Activated B cell treated with CpG ODN at 0.5 μM for 24 hours (primary cell): ENCODE measurements around the gene FKBP3. TPM values are rescaled to one million over a fixed set of nuclear protein-coding genes. Genes with fewer than 3 reads are reported as not detected.

ENCODE experiments used
- ATAC-seq: fragments of 200-7000 bp; cut with Tn5 transposase; one replicate; pipeline ENCODE4 v1.10.0; 2021; ENCODE audit warnings: low read depth, mild to moderate bottlenecking, moderate library complexity
- CTCF ChIA-PET: fragments of 350-600 bp; sonication (Branson Sonifier 250); formaldehyde crosslinking; loops from one replicate; lab custom pipeline; 2021; ENCODE audit warnings: antibody characterized with exemption; lab: Charles Lee
- POLR2A ChIA-PET: fragments of 350-600 bp; sonication (Branson Sonifier 250); formaldehyde crosslinking; loops from one replicate; lab custom pipeline; 2021; ENCODE audit warnings: antibody characterized with exemption; lab: Charles Lee
- DNase-seq: peaks from one replicate; pipeline ENCODE4 v3.0.0; 2022
- H3K27ac Mint-ChIP-seq: one replicate; pipeline ENCODE4 v1.8.0; 2020; ENCODE audit warnings: mixed read lengths
- H3K27me3 Mint-ChIP-seq: one replicate; pipeline ENCODE4 v1.8.0; 2021; ENCODE audit warnings: mixed read lengths
- H3K36me3 Mint-ChIP-seq: one replicate; pipeline ENCODE4 v1.8.0; 2021; ENCODE audit warnings: low read depth, mixed read lengths
- H3K4me1 Mint-ChIP-seq: one replicate; pipeline ENCODE4 v1.8.0; 2021; ENCODE audit warnings: mixed read lengths
- H3K4me3 Mint-ChIP-seq: one replicate; pipeline ENCODE4 v1.8.0; 2020; ENCODE audit warnings: mild to moderate bottlenecking, mixed read lengths
- H3K9me3 Mint-ChIP-seq: one replicate; pipeline ENCODE4 v1.8.0; 2020; ENCODE audit warnings: mixed read lengths
- intact Hi-C: fragments of 100-400 bp; cut with micrococcal nuclease; formaldehyde crosslinking; loops from one replicate; pipeline ENCODE4 v1.15.1; 2024
- total RNA-seq: library from RNA; stranded (reverse); gene quantifications from 2 replicates; pipeline ENCODE4 v1.2.3, GENCODE V29; 2022
- TF ChIP-seq, protein P1 (sequence below): fragments of 200-600 bp; IDR thresholded peaks from one replicate; pipeline ENCODE4 v1.8.0; 2022; ENCODE audit warnings: antibody characterized with exemption, mild to moderate bottlenecking

Gene FKBP3
- total RNA-seq, 1 donor from 2014 or later: 58.3 TPM

DNA sequence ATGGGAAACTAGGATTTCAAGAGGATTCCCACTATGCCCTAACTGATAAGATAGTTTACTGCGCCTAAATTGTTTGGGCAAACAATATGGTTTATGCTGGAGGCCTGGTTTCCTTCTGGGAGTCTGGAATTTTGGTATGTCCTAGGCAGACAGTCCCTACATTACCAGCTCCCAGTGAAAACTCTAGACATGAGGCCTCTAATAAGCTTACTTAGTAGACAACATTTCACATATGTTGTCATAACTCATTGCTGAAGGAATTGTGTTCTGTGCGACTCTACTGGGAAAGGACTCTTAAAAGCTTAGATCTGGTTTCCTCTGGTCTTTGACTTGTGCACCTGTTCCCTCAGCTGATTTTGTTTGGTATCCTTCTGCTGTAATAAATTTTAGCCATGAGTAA is 68.3 kb downstream of the FKBP3 start:
- no peaks in the 10 kb centered on the region for H3K27me3 Mint-ChIP-seq
- no peak overlapping the region for H3K4me3 Mint-ChIP-seq
- TF ChIP-seq, protein P1, sequence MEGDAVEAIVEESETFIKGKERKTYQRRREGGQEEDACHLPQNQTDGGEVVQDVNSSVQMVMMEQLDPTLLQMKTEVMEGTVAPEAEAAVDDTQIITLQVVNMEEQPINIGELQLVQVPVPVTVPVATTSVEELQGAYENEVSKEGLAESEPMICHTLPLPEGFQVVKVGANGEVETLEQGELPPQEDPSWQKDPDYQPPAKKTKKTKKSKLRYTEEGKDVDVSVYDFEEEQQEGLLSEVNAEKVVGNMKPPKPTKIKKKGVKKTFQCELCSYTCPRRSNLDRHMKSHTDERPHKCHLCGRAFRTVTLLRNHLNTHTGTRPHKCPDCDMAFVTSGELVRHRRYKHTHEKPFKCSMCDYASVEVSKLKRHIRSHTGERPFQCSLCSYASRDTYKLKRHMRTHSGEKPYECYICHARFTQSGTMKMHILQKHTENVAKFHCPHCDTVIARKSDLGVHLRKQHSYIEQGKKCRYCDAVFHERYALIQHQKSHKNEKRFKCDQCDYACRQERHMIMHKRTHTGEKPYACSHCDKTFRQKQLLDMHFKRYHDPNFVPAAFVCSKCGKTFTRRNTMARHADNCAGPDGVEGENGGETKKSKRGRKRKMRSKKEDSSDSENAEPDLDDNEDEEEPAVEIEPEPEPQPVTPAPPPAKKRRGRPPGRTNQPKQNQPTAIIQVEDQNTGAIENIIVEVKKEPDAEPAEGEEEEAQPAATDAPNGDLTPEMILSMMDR: no peak
- intact Hi-C loops: no loop called here
- ChIA-PET POLR2A (no interaction called here), CTCF (no interaction called here)
- no peaks in the 10 kb centered on the region for H3K9me3 Mint-ChIP-seq
- no peaks in the 10 kb centered on the region for H3K4me1 Mint-ChIP-seq
- ATAC-seq (no peak), DNase-seq (no peak)
- H3K27ac Mint-ChIP-seq: no peak overlapping the region
- peaks cover 17% of the 10 kb centered on the region for H3K36me3 Mint-ChIP-seq

Other genes with a start within 250 kb of the FKBP3 start
- 18.1 and 25.3 TPM in 2 replicates for gene KLHL28, start 172.5 kb downstream of the FKBP3 start, total RNA-seq
- gene TOGARAM1, start 172.3 kb downstream of the FKBP3 start, total RNA-seq: 12.7 and 16.9 TPM in 2 replicates
- gene PRPF39, start 50.4 kb downstream of the FKBP3 start, total RNA-seq: 46.0 and 53.4 TPM in 2 replicates
- 9.0 and 13.4 TPM in 2 replicates for gene FANCM, start 1.4 kb upstream of the FKBP3 start, total RNA-seq
- 38.8 and 47.1 TPM in 2 replicates for gene MIS18BP1, start 118.7 kb upstream of the FKBP3 start, total RNA-seq